GM19463 (cell line): ENCODE results near the gene MRPL43.

Experiments
- ATAC-seq: cut with Tn5 transposase; IDR thresholded peaks from one replicate; pipeline ENCODE4 v1.9.1; 2021; ENCODE audit warnings: mild to moderate bottlenecking, moderate library complexity; ENCODE audit not compliant: unreplicated experiment

Gene MRPL43

GRCh38 chr10:100969187-100970075 is 17.9 kb downstream of the MRPL43 start, which contains the start of gene SEMA4G:
Gene SEMA4G (plus strand): TSS chr10:100969504. CDS start chr10:100972913, 3,409 bp downstream.
- no peak for ATAC-seq

DNA sequence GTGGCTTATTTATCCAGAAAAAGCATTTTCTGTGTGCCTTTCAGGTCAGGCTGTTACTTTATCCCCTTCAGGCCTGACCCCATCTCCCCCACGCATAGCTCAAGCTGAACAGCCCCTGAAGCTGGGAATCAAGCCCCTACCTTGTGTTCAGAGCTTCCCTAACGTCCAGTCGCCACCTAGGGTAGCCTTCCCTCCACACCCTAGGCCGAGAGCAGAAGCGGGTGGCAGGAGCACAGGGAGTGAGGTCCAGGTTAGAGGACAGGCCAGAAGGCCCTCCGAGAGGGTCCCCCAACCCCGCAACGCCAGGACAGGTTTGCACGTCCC is 18.5 kb downstream of the MRPL43 start:
- ATAC-seq = no peak

DNA sequence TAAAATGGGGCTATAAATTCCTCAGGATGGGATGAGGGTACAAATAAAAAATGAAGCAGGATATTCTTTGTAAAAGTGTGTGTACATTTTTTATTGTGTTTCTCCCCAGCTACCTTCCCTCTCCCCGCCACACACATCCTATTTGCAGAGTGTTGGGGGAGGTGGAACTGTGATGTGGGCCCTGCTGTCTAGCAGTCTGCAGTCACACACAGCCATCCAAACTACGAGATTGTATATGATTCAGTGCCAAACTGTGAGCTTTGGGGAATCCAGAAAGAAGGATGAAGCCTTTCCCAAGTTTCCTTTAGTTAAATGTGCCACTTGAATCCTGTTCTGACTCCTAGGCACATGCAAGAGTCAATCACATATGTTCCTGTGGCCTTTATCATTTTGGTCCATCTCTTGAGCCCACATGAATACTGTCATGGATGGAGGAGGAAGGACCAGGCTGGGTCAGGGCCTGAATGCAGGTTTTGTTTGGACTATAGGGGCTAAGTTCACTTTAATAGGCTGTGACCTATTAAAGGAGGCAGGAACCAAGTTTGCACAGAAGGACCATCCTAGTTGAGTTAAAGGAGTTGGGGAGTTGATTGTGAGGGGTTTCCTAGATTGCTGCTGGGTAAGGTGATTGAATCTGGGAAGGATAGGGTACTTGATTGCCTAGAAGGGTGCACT is 19.1 kb downstream of the MRPL43 start:
- no peak for ATAC-seq

GRCh38 chr10:100967332-100967731 is 20.0 kb downstream of the MRPL43 start:
- no peak for ATAC-seq

DNA sequence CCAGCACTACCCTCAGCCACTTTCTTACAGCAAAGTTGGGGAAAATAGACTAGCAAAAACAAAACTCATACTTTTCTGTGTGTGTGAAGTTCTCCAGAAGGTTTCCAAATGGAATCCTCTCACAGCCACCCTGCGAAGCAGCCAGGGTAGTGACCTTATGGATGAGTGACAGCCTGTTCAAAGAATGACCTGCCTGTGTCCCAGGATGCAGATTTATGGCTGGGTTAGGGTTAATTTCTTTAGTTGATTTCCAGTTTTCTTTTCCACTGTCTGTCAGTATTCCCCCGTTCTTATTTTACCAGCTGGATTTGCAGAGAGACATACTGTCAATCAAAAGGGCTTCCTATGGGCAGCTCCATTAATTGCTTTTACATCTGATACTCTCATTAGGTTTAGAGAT is 20.4 kb downstream of the MRPL43 start:
- ATAC-seq = no peak

DNA sequence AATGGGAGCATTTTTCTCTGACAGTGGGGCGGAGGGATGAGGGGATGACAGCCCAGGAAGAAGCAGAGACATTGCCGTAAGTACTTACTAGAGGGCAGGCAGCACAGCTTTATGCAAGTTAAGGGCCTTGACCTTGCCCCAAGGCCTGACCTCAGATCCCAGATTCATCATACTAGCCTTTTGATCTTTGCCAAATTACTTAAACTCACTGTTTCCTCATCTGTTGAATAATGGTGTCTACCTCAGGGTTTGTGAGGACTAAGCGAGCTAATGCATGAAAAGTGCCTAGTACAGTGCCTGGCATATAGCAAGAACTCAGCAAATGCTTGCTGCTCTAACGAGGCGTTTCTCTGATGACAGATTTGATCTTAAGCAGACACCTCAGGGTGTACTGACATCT is 21.5 kb downstream of the MRPL43 start:
- no peak for ATAC-seq

DNA sequence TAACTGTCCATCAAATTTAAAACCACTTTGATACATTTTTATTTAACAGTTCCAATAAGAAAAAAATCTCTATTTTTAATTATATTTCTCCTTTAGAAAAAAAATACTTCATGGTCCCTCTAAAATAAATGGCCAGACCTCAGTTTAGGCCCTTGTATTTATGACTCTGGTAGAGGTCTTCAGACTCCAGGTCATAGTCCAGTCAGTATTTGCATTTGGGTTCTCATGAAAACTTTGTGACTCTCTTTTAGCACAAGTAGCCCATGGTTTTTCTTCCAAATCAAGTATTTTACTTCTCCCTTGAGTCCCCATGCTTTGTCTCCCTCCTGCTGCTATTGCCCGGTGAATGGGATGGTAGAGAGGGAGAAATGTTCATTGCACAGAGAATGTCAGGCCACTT is 23.5 kb downstream of the MRPL43 start:
- no peak for ATAC-seq

DNA sequence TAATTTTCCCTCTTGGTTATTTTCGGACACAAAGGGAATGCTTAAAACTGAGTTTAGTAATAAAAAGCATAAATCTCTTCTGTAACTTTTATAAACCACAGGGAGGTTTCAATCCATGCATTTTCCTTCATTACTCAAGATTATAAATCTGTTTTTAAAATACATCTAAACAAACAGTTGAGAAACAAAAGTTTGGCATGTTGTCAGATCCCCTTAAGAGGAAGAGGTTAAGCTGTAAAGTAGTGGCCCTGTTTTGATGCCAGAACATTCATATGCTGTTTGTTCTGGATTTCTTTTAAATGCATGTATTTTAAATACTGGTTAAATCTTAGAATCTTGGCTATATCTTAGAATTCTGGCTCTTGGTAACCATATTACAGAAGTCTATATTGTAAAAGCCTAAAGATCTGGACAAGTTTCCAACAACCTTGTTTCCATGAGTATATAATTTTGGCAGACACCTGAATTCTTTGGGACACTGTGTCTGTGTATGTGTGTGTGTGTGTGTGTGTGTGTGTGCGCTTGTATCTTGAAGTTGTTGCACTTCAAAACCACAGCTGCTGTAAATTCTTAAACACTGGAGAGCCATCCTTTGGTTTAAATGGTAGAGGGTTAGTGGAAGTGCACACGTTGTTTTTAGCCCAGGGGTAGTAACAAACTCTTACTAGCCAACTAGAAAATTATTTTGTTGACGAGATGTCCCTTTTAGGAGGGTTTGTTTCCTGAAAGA is 24.8 kb downstream of the MRPL43 start:
- no peak for ATAC-seq

GRCh38 chr10:100960251-100960650 is 27.0 kb downstream of the MRPL43 start:
- ATAC-seq = no peak

DNA sequence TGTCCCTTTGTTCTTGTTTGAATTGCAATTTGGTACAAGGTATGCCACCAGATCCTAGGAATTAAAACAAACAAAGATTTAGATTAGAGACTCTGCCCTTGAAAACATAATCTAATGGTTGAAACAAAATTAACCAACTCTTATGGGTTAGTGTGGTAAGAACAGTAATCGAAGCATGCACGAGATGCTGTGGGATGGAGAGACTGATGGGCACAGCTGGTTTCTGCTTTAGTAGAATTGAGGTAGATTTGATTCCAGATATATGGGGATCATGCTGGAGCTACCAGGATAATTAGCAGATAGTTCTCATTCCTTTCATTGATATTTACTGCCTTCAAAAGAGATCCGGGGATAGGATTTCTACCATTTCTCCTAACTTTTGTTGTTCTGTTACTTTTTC is 38.4 kb downstream of the MRPL43 start:
- no peak for ATAC-seq

DNA sequence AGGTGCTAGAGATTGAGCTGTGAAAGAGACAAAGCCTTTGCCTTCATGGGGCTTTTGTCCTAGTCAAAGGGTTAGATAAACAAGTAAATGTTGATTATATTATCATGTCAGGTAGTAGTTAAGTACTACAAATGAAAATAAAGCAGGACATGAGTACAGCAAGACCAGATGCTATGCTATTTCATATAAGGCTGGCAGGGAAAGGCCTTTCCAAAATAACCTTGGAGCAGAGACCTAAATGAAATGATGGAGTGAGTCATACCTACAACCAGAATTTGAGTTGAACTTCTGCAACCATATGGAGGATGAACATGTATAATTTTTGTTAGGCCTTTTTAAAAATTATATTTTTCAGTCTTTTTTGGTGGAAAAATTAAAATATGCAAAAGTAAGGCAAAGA is 41.5 kb downstream of the MRPL43 start:
- ATAC-seq = no peak

GRCh38 chr10:100943508-100943907 is 43.8 kb downstream of the MRPL43 start:
- no peak for ATAC-seq

- no peak for ATAC-seq
Measured at GRCh38 chr10:100942229-100942628, 45.1 kb downstream of the MRPL43 start.

DNA sequence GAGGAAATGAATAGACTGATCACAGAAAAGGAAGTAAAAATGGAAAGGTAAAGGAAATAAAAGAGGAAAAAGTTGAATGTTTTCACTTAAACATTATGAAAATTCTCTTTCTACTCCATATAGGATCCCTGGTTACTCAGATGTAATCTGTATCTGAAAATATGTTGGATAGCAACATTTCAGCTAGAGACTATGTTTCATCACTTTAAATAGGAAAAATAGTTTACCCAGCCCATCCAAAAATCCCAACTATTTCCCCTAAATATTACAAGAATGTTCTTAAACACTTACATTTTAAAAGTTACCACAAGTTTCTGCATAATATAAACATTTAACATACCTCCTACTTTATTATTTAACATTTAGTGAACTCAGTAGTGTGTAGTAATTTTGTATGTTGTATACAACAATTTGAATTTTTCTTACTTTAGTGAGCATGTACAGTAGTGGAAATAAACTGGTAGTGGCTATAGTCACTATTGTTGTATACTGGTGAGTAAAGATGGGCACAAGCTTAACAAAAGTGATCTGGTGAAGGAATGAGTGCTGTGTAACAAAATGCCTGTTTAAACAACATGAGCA is 47.4 kb downstream of the MRPL43 start:
- no peak for ATAC-seq
